GM08714 (cell line): ENCODE results near the gene ITLN2.
"Not testable (repeated sequence)": the region's sequence is repeated elsewhere in the genome, so short reads cannot be mapped to it uniquely, and the experiment has no call there.

Experiments used
- H3K4me3 ChIP-seq: fragments of 200-500 bp; sonication (Bioruptor generic); 2 replicates; pipeline ENCODE4 v1.5.1; 2014; ENCODE audit warnings: mild to moderate bottlenecking, low read length, inconsistent platforms
- ZNF274 ChIP-seq: IDR thresholded peaks from 2 replicates; pipeline ENCODE4 v1.6.1; 2012; ENCODE audit warnings: mild to moderate bottlenecking, low read depth, low read length

Gene ITLN2

GRCh38 chr1:160954158-160955104 is at the start of gene ITLN2:
Gene ITLN2, minus strand, starts transcription at chr1:160954809. Its CDS starts 68 bp downstream, at chr1:160954741.
- TF ChIP-seq ZNF274, result no peak
- H3K4me3 ChIP-seq, result no peak within 1 kb of the TSS

- no peak overlapping the region for H3K4me3 ChIP-seq
- TF ChIP-seq ZNF274, result no peak
Observed at GRCh38 chr1:161001525-161001924, 46.9 kb upstream of the ITLN2 start.

GRCh38 chr1:161000736-161001480 is 46.3 kb upstream of the ITLN2 start:
- no peak for TF ChIP-seq ZNF274
- no peak overlapping the region for H3K4me3 ChIP-seq

GRCh38 chr1:160999376-160999775 is 44.8 kb upstream of the ITLN2 start:
- TF ChIP-seq ZNF274, result no peak
- no peak overlapping the region for H3K4me3 ChIP-seq

- TF ChIP-seq ZNF274, result no peak
- H3K4me3 ChIP-seq, result no peak overlapping the region
Observed at GRCh38 chr1:160997323-160998038, 42.9 kb upstream of the ITLN2 start.

- no peak for TF ChIP-seq ZNF274
- H3K4me3 ChIP-seq, result no peak overlapping the region
Observed at GRCh38 chr1:160996178-160996577, 41.6 kb upstream of the ITLN2 start.

- no peak overlapping the region for H3K4me3 ChIP-seq
- TF ChIP-seq ZNF274, result no peak
Observed at GRCh38 chr1:160993544-160994193, 39.1 kb upstream of the ITLN2 start.

- not testable (repeated sequence) for H3K4me3 ChIP-seq
Observed at GRCh38 chr1:160992036-160992435, 37.4 kb upstream of the ITLN2 start.

GRCh38 chr1:160987359-160988050 is 32.9 kb upstream of the ITLN2 start:
- no peak for TF ChIP-seq ZNF274
- no peak overlapping the region for H3K4me3 ChIP-seq

GRCh38 chr1:160985723-160986122 is 31.1 kb upstream of the ITLN2 start:
- H3K4me3 ChIP-seq, result no peak overlapping the region
- no peak for TF ChIP-seq ZNF274

GRCh38 chr1:160981584-160982411 is 27.2 kb upstream of the ITLN2 start:
- H3K4me3 ChIP-seq, result peak overlapping the region; percentile 13; the same call in 1 of the 2 replicates
- TF ChIP-seq ZNF274, result no peak

- no peak overlapping the region for H3K4me3 ChIP-seq
- TF ChIP-seq ZNF274, result no peak
Observed at GRCh38 chr1:160979286-160979685, 24.7 kb upstream of the ITLN2 start.
